Effector CD4-positive, alpha-beta T cell (primary cell): Measurements from ENCODE around the gene NDUFAF2.
"Not testable (repeated sequence)": the region's sequence is repeated elsewhere in the genome, so short reads cannot be mapped to it uniquely, and the experiment has no call there.

Source experiments
- DNase-seq: peaks from one replicate; pipeline ENCODE4 v3.0.0-alpha.2; 2020

NDUFAF2 gene

GRCh38 chr5:61052882-61053281 is 107.9 kb downstream of the NDUFAF2 start:
- DNase-seq, result no peak

- DNase-seq, result no peak
Observed at GRCh38 chr5:61053937-61054336, 108.9 kb downstream of the NDUFAF2 start.

- no peak for DNase-seq
Observed at GRCh38 chr5:61055434-61056006, 110.5 kb downstream of the NDUFAF2 start.

- DNase-seq, result no peak
Observed at GRCh38 chr5:61059499-61059898, 114.5 kb downstream of the NDUFAF2 start.

- no peak for DNase-seq
Observed at GRCh38 chr5:61069150-61069549, 124.1 kb downstream of the NDUFAF2 start.

GRCh38 chr5:61071526-61071925 is 126.5 kb downstream of the NDUFAF2 start:
- DNase-seq, result no peak

- DNase-seq, result no peak
Observed at GRCh38 chr5:61076626-61077025, 131.6 kb downstream of the NDUFAF2 start.

GRCh38 chr5:61081741-61082140 is 136.7 kb downstream of the NDUFAF2 start:
- no peak for DNase-seq

- DNase-seq, result no peak
Observed at GRCh38 chr5:61082516-61083280, 137.7 kb downstream of the NDUFAF2 start.

GRCh38 chr5:61084658-61085057 is 139.7 kb downstream of the NDUFAF2 start:
- no peak for DNase-seq

- DNase-seq, result no peak
Observed at GRCh38 chr5:61085885-61086284, 140.9 kb downstream of the NDUFAF2 start.

- DNase-seq, result no peak
Observed at GRCh38 chr5:61087921-61088320, 142.9 kb downstream of the NDUFAF2 start.

GRCh38 chr5:61089351-61089750 is 144.3 kb downstream of the NDUFAF2 start:
- no peak for DNase-seq

- not testable (repeated sequence) for DNase-seq
Observed at GRCh38 chr5:61093046-61093771, 148.2 kb downstream of the NDUFAF2 start.

GRCh38 chr5:61097465-61097864 is 152.5 kb downstream of the NDUFAF2 start:
- no peak for DNase-seq

- DNase-seq, result no peak
Observed at GRCh38 chr5:61098251-61098995, 153.4 kb downstream of the NDUFAF2 start.

- DNase-seq, result no peak
Observed at GRCh38 chr5:61100437-61100836, 155.4 kb downstream of the NDUFAF2 start.

- DNase-seq, result no peak
Observed at GRCh38 chr5:61114441-61114840, 169.4 kb downstream of the NDUFAF2 start.

- DNase-seq, result no peak
Observed at GRCh38 chr5:61115968-61116367, 171.0 kb downstream of the NDUFAF2 start.

- DNase-seq, result no peak
Observed at GRCh38 chr5:61119066-61119465, 174.1 kb downstream of the NDUFAF2 start.

GRCh38 chr5:61120534-61120933 is 175.5 kb downstream of the NDUFAF2 start:
- DNase-seq, result no peak

GRCh38 chr5:61123145-61123544 is 178.1 kb downstream of the NDUFAF2 start:
- no peak for DNase-seq

- no peak for DNase-seq
Observed at GRCh38 chr5:61130289-61130688, 185.3 kb downstream of the NDUFAF2 start.
